HUES64 (cell line): ENCODE results near the gene RGS12.

Source experiments
- H3K27ac ChIP-seq: 2 replicates; pipeline ENCODE4 v1.7.0; 2013; ENCODE audit warnings: low read depth, low read length, inconsistent platforms
- H3K27me3 ChIP-seq: 2 replicates; pipeline ENCODE4 v1.6.1; 2013; ENCODE audit warnings: mild to moderate bottlenecking, low read length; ENCODE audit not compliant: insufficient read depth
- H3K36me3 ChIP-seq: 2 replicates; pipeline ENCODE4 v1.6.1; 2013; ENCODE audit warnings: mild to moderate bottlenecking, low read length; ENCODE audit not compliant: insufficient read depth
- H3K4me1 ChIP-seq: 2 replicates; pipeline ENCODE4 v1.6.1; 2013; ENCODE audit warnings: mild to moderate bottlenecking, low read length, moderate library complexity; ENCODE audit not compliant: insufficient read depth
- H3K4me3 ChIP-seq: 2 replicates; pipeline ENCODE4 v1.5.1; 2013; ENCODE audit warnings: mild to moderate bottlenecking, low read length, moderate library complexity
- H3K9ac ChIP-seq: 2 replicates; pipeline ENCODE4 v1.6.1; 2013; ENCODE audit warnings: mild to moderate bottlenecking, low read depth, low read length
- H3K9me3 ChIP-seq: 2 replicates; pipeline ENCODE4 v1.6.1; 2013; ENCODE audit warnings: low read depth, low read length; ENCODE audit not compliant: insufficient read depth
- whole genome bisulfite sequencing: fragments of 150-250, 120-280 bp; methylation state at CpG from one replicate; pipeline ENCODE4 v1.1.7; 2013; ENCODE audit warnings: missing lambda C conversion rate; 5-methylcytosine and 5-hydroxymethylcytosine counted together

The RGS12 gene

GRCh38 chr4:3310301-3311094 is 17.7 kb downstream of the RGS12 start:
- no peaks in the 10 kb centered on the region for H3K9me3 ChIP-seq
- H3K27me3 ChIP-seq: no peaks in the 10 kb centered on the region
- 94% methylated on average over 21 of the region's 21 CpGs for WGBS
- H3K36me3 ChIP-seq: no peaks in the 10 kb centered on the region
- H3K27ac ChIP-seq: no peak overlapping the region
- H3K9ac ChIP-seq: no peak overlapping the region
- no peak overlapping the region for H3K4me3 ChIP-seq
- peaks cover 5% of the 10 kb centered on the region; the same call in 1 of the 2 replicates for H3K4me1 ChIP-seq

GRCh38 chr4:3311095-3311372 is 18.2 kb downstream of the RGS12 start:
- H3K4me3 ChIP-seq: no peak overlapping the region
- no peaks in the 10 kb centered on the region for H3K36me3 ChIP-seq
- 96% methylated on average over 13 of the region's 13 CpGs for WGBS
- no peaks in the 10 kb centered on the region for H3K27me3 ChIP-seq
- peaks cover under 1% of the 10 kb centered on the region; the same call in 1 of the 2 replicates for H3K4me1 ChIP-seq
- no peak overlapping the region for H3K27ac ChIP-seq
- no peaks in the 10 kb centered on the region for H3K9me3 ChIP-seq
- no peak overlapping the region for H3K9ac ChIP-seq

GRCh38 chr4:3311489-3312171 is 18.8 kb downstream of the RGS12 start:
- no peak overlapping the region for H3K9ac ChIP-seq

GRCh38 chr4:3312362-3312761 is 19.5 kb downstream of the RGS12 start:
- 94% methylated on average over 8 of the region's 8 CpGs for WGBS

More at GRCh38 chr4:3311489-3312171, 18.8 kb downstream of the RGS12 start:
- Histone ChIP-seq H3K27me3 (no peaks in the 10 kb centered on the region), H3K4me1 (no peaks in the 10 kb centered on the region), H3K36me3 (no peaks in the 10 kb centered on the region; the same call in 1 of the 2 replicates), H3K9me3 (no peaks in the 10 kb centered on the region), H3K4me3 (no peak overlapping the region), H3K27ac (no peak overlapping the region)
- 92% methylated on average over 12 of the region's 13 CpGs for WGBS

GRCh38 chr4:3313139-3313538 is 20.3 kb downstream of the RGS12 start:
- no peak overlapping the region for H3K27ac ChIP-seq
- no peaks in the 10 kb centered on the region for H3K9me3 ChIP-seq
- H3K9ac ChIP-seq: no peak overlapping the region
- H3K36me3 ChIP-seq: no peaks in the 10 kb centered on the region; the same call in 1 of the 2 replicates
- H3K4me1 ChIP-seq: no peaks in the 10 kb centered on the region
- no peaks in the 10 kb centered on the region for H3K27me3 ChIP-seq
- H3K4me3 ChIP-seq: no peak overlapping the region
- WGBS: 94% methylated on average over 9 of the region's 9 CpGs

More at GRCh38 chr4:3312362-3312761, 19.5 kb downstream of the RGS12 start:
- H3K27me3 ChIP-seq: no peaks in the 10 kb centered on the region
- H3K36me3 ChIP-seq: no peaks in the 10 kb centered on the region; the same call in 1 of the 2 replicates
- H3K4me1 ChIP-seq: no peaks in the 10 kb centered on the region
- H3K9me3 ChIP-seq: no peaks in the 10 kb centered on the region
- no peak overlapping the region for H3K9ac ChIP-seq
- no peak overlapping the region for H3K4me3 ChIP-seq
- H3K27ac ChIP-seq: no peak overlapping the region

GRCh38 chr4:3313556-3314228 is 20.9 kb downstream of the RGS12 start:
- Histone ChIP-seq H3K9me3 (no peaks in the 10 kb centered on the region), H3K4me3 (no peak overlapping the region), H3K36me3 (no peaks in the 10 kb centered on the region; the same call in 1 of the 2 replicates), H3K9ac (no peak overlapping the region), H3K27me3 (no peaks in the 10 kb centered on the region), H3K4me1 (no peaks in the 10 kb centered on the region), H3K27ac (no peak overlapping the region)
- 96% methylated on average over 12 of the region's 16 CpGs for WGBS

- Histone ChIP-seq H3K4me3 (no peak overlapping the region), H3K27ac (no peak overlapping the region), H3K4me1 (no peaks in the 10 kb centered on the region), H3K9ac (no peak overlapping the region), H3K27me3 (no peaks in the 10 kb centered on the region), H3K9me3 (no peaks in the 10 kb centered on the region), H3K36me3 (no peaks in the 10 kb centered on the region; the same call in 1 of the 2 replicates)
- WGBS: 96% methylated on average over 13 of the region's 13 CpGs
Observed at GRCh38 chr4:3314706-3315260, 22.0 kb downstream of the RGS12 start.

- Histone ChIP-seq H3K9ac (no peak overlapping the region), H3K4me1 (no peaks in the 10 kb centered on the region), H3K9me3 (no peaks in the 10 kb centered on the region), H3K27ac (no peak overlapping the region), H3K4me3 (no peak overlapping the region), H3K27me3 (no peaks in the 10 kb centered on the region), H3K36me3 (no peaks in the 10 kb centered on the region; the same call in 1 of the 2 replicates)
- WGBS: 95% methylated on average over 7 of the region's 7 CpGs
Observed at GRCh38 chr4:3315566-3315965, 22.7 kb downstream of the RGS12 start.

- no peaks in the 10 kb centered on the region for H3K27me3 ChIP-seq
- no peak overlapping the region for H3K9ac ChIP-seq
- no peaks in the 10 kb centered on the region; the same call in 1 of the 2 replicates for H3K36me3 ChIP-seq
- 96% methylated on average over 18 of the region's 18 CpGs for WGBS
- H3K4me3 ChIP-seq: no peak overlapping the region
- no peaks in the 10 kb centered on the region for H3K4me1 ChIP-seq
- H3K9me3 ChIP-seq: no peaks in the 10 kb centered on the region
- no peak overlapping the region for H3K27ac ChIP-seq
Observed at GRCh38 chr4:3316146-3316545, 23.3 kb downstream of the RGS12 start.

- H3K4me1 ChIP-seq: peaks cover 4% of the 10 kb centered on the region; the same call in 1 of the 2 replicates
Observed at GRCh38 chr4:3317011-3317655, 24.3 kb downstream of the RGS12 start.

More at GRCh38 chr4:3317011-3317655, 24.3 kb downstream of the RGS12 start:
- WGBS: 96% methylated on average over 42 of the region's 42 CpGs
- Histone ChIP-seq H3K27ac (no peak overlapping the region), H3K4me3 (no peak overlapping the region), H3K27me3 (no peaks in the 10 kb centered on the region), H3K9ac (no peak overlapping the region), H3K36me3 (no peaks in the 10 kb centered on the region; the same call in 1 of the 2 replicates), H3K9me3 (no peaks in the 10 kb centered on the region)
